ENCODE results near the gene COMMD7. TPM values are rescaled to one million over a fixed set of nuclear protein-coding genes. Genes with fewer than 3 reads are reported as not detected.
A peak's percentile ranks its signal among the peaks of the same experiment; 100 is the strongest.
"Not testable (repeated sequence)": the region's sequence is repeated elsewhere in the genome, so short reads cannot be mapped to it uniquely, and the experiment has no call there.

The COMMD7 gene
- total and polyA plus RNA-seq, 5 donors from 2014 or later: 52.3 to 157 (median 127) TPM

GRCh38 chr20:32709029-32709631 is 34.1 kb downstream of the COMMD7 start:
- not testable (repeated sequence) for H3K27me3 ChIP-seq (ENCODE audit: control insufficient read depth, insufficient read depth, low read length); ATAC-seq (ENCODE audit: low read depth in 2 of 2); H3K27ac ChIP-seq (ENCODE audit: insufficient read depth, low read length, poor library complexity, severe bottlenecking); DNase-seq; H3K9me3 Mint-ChIP-seq; H3K9me3 ChIP-seq (ENCODE audit: control insufficient read depth in 2 of 2, low read length in 2 of 2); H3K27me3 Mint-ChIP-seq; H3K4me1 ChIP-seq (ENCODE audit: control insufficient read depth, insufficient read depth, low read length, poor library complexity, severe bottlenecking); H3K4me3 ChIP-seq (ENCODE audit: low read depth, low read length)
- Mint-ChIP-seq H3K36me3 (peaks cover 32% of the 10 kb centered on the region), H3K4me1 (peaks cover 0 to 13% (median 4%) of the 10 kb centered on the region in 4 donors), H3K4me3 (peak overlapping the region in 1 of 4 donors; percentile 62), H3K27ac (peak overlapping the region in 1 of 3 donors; percentile 78)
- peaks cover 26% of the 10 kb centered on the region for H3K36me3 ChIP-seq (ENCODE audit: control insufficient read depth, insufficient read depth, low read length)

GRCh38 chr20:32707691-32708581 is 35.3 kb downstream of the COMMD7 start:
- ATAC-seq (ENCODE audit: low read depth in 2 of 2): no peak
- H3K36me3 ChIP-seq (ENCODE audit: control insufficient read depth, insufficient read depth, low read length): peaks cover 31% of the 10 kb centered on the region
- H3K27me3 ChIP-seq (ENCODE audit: control insufficient read depth, insufficient read depth, low read length): no peaks in the 10 kb centered on the region
- H3K4me1 ChIP-seq (ENCODE audit: control insufficient read depth, insufficient read depth, low read length, poor library complexity, severe bottlenecking): no peaks in the 10 kb centered on the region
- no peaks in the 10 kb centered on the region for H3K9me3 ChIP-seq (ENCODE audit: control insufficient read depth in 2 of 2, low read length in 2 of 2)
- no peak overlapping the region for H3K4me3 ChIP-seq (ENCODE audit: low read depth, low read length)
- no peaks in the 10 kb centered on the region for H3K9me3 Mint-ChIP-seq
- peak overlapping the region; percentile 63 to 81 (median 67) for H3K27ac Mint-ChIP-seq
- no peaks in the 10 kb centered on the region for H3K27me3 Mint-ChIP-seq
- peaks cover 0 to 10% (median 2%) of the 10 kb centered on the region in 4 donors for H3K4me1 Mint-ChIP-seq
- H3K27ac ChIP-seq (ENCODE audit: insufficient read depth, low read length, poor library complexity, severe bottlenecking): no peak overlapping the region
- H3K36me3 Mint-ChIP-seq: peaks cover 34% of the 10 kb centered on the region
- H3K4me3 Mint-ChIP-seq: no peak overlapping the region
- DNase-seq: no peak

GRCh38 chr20:32706486-32706885 is 36.8 kb downstream of the COMMD7 start:
- H3K36me3 Mint-ChIP-seq: peaks cover 41% of the 10 kb centered on the region
- no peak overlapping the region for H3K4me3 Mint-ChIP-seq
- ATAC-seq (ENCODE audit: low read depth in 2 of 2) (no peak), DNase-seq (no peak)
- Histone ChIP-seq H3K4me1 (ENCODE audit: control insufficient read depth, insufficient read depth, low read length, poor library complexity, severe bottlenecking) (no peaks in the 10 kb centered on the region), H3K9me3 (ENCODE audit: control insufficient read depth in 2 of 2, low read length in 2 of 2) (no peaks in the 10 kb centered on the region), H3K4me3 (ENCODE audit: low read depth, low read length) (no peak overlapping the region), H3K27me3 (ENCODE audit: control insufficient read depth, insufficient read depth, low read length) (no peaks in the 10 kb centered on the region), H3K36me3 (ENCODE audit: control insufficient read depth, insufficient read depth, low read length) (peaks cover 40% of the 10 kb centered on the region), H3K27ac (ENCODE audit: insufficient read depth, low read length, poor library complexity, severe bottlenecking) (no peak overlapping the region)
- H3K4me1 Mint-ChIP-seq: peaks cover 0 to 10% (median 2%) of the 10 kb centered on the region in 4 donors
- H3K9me3 Mint-ChIP-seq: no peaks in the 10 kb centered on the region
- H3K27me3 Mint-ChIP-seq: no peaks in the 10 kb centered on the region
- H3K27ac Mint-ChIP-seq: no peak overlapping the region

- Histone ChIP-seq H3K4me3 (ENCODE audit: low read depth, low read length) (no peak overlapping the region), H3K4me1 (ENCODE audit: control insufficient read depth, insufficient read depth, low read length, poor library complexity, severe bottlenecking) (no peaks in the 10 kb centered on the region), H3K36me3 (ENCODE audit: control insufficient read depth, insufficient read depth, low read length) (peaks cover 50% of the 10 kb centered on the region), H3K27me3 (ENCODE audit: control insufficient read depth, insufficient read depth, low read length) (no peaks in the 10 kb centered on the region), H3K27ac (ENCODE audit: insufficient read depth, low read length, poor library complexity, severe bottlenecking) (no peak overlapping the region), H3K9me3 (ENCODE audit: control insufficient read depth in 2 of 2, low read length in 2 of 2) (no peaks in the 10 kb centered on the region)
- H3K4me1 Mint-ChIP-seq: peaks cover 0 to 2% (median 0%) of the 10 kb centered on the region in 4 donors
- H3K27me3 Mint-ChIP-seq: no peaks in the 10 kb centered on the region
- peaks cover 52% of the 10 kb centered on the region for H3K36me3 Mint-ChIP-seq
- no peak overlapping the region for H3K27ac Mint-ChIP-seq
- H3K9me3 Mint-ChIP-seq: no peaks in the 10 kb centered on the region
- DNase-seq (no peak), ATAC-seq (ENCODE audit: low read depth in 2 of 2) (no peak)
- no peak overlapping the region for H3K4me3 Mint-ChIP-seq
Measured at GRCh38 chr20:32702706-32703425, 40.4 kb downstream of the COMMD7 start.

- H3K27me3 Mint-ChIP-seq: no peaks in the 10 kb centered on the region
- no peak for DNase-seq
- H3K36me3 Mint-ChIP-seq: peaks cover 27% of the 10 kb centered on the region
- ATAC-seq (ENCODE audit: low read depth in 2 of 2): no peak
- Histone ChIP-seq H3K27ac (ENCODE audit: insufficient read depth, low read length, poor library complexity, severe bottlenecking) (no peak overlapping the region), H3K4me3 (ENCODE audit: low read depth, low read length) (no peak overlapping the region), H3K9me3 (ENCODE audit: control insufficient read depth in 2 of 2, low read length in 2 of 2) (no peaks in the 10 kb centered on the region), H3K36me3 (ENCODE audit: control insufficient read depth, insufficient read depth, low read length) (peaks cover 21% of the 10 kb centered on the region), H3K4me1 (ENCODE audit: control insufficient read depth, insufficient read depth, low read length, poor library complexity, severe bottlenecking) (no peaks in the 10 kb centered on the region), H3K27me3 (ENCODE audit: control insufficient read depth, insufficient read depth, low read length) (no peaks in the 10 kb centered on the region)
- H3K4me1 Mint-ChIP-seq: no peaks in the 10 kb centered on the region
- no peak overlapping the region for H3K4me3 Mint-ChIP-seq
- H3K27ac Mint-ChIP-seq: peak overlapping the region in 1 of 3 donors; percentile 53
- no peaks in the 10 kb centered on the region for H3K9me3 Mint-ChIP-seq
Measured at GRCh38 chr20:32697608-32698007, 45.7 kb downstream of the COMMD7 start.

GRCh38 chr20:32695089-32695488 is 48.2 kb downstream of the COMMD7 start:
- H3K4me1 Mint-ChIP-seq: no peaks in the 10 kb centered on the region
- DNase-seq (no peak), ATAC-seq (ENCODE audit: low read depth in 2 of 2) (no peak)
- H3K9me3 Mint-ChIP-seq: no peaks in the 10 kb centered on the region
- no peaks in the 10 kb centered on the region for H3K9me3 ChIP-seq (ENCODE audit: control insufficient read depth in 2 of 2, low read length in 2 of 2)
- no peak overlapping the region for H3K4me3 ChIP-seq (ENCODE audit: low read depth, low read length)
- peak overlapping the region in 1 of 3 donors; percentile 43 for H3K27ac Mint-ChIP-seq
- no peaks in the 10 kb centered on the region for H3K27me3 Mint-ChIP-seq
- no peaks in the 10 kb centered on the region for H3K4me1 ChIP-seq (ENCODE audit: control insufficient read depth, insufficient read depth, low read length, poor library complexity, severe bottlenecking)
- H3K27me3 ChIP-seq (ENCODE audit: control insufficient read depth, insufficient read depth, low read length): no peaks in the 10 kb centered on the region
- H3K27ac ChIP-seq (ENCODE audit: insufficient read depth, low read length, poor library complexity, severe bottlenecking): no peak overlapping the region
- no peak overlapping the region for H3K4me3 Mint-ChIP-seq
- peaks cover 15% of the 10 kb centered on the region for H3K36me3 Mint-ChIP-seq
- peaks cover 9% of the 10 kb centered on the region for H3K36me3 ChIP-seq (ENCODE audit: control insufficient read depth, insufficient read depth, low read length)

GRCh38 chr20:32688966-32689365 is 54.3 kb downstream of the COMMD7 start:
- H3K27ac ChIP-seq (ENCODE audit: insufficient read depth, low read length, poor library complexity, severe bottlenecking); H3K27me3 ChIP-seq (ENCODE audit: control insufficient read depth, insufficient read depth, low read length); H3K4me3 ChIP-seq (ENCODE audit: low read depth, low read length); H3K9me3 Mint-ChIP-seq; ATAC-seq (ENCODE audit: low read depth in 2 of 2); H3K9me3 ChIP-seq (ENCODE audit: control insufficient read depth in 2 of 2, low read length in 2 of 2); H3K4me1 ChIP-seq (ENCODE audit: control insufficient read depth, insufficient read depth, low read length, poor library complexity, severe bottlenecking); H3K27ac Mint-ChIP-seq; H3K4me1 Mint-ChIP-seq; H3K27me3 Mint-ChIP-seq; H3K36me3 Mint-ChIP-seq; DNase-seq; H3K4me3 Mint-ChIP-seq; H3K36me3 ChIP-seq (ENCODE audit: control insufficient read depth, insufficient read depth, low read length): not testable (repeated sequence)

Measured in CD4-positive, CD25-positive, alpha-beta regulatory T cell (primary cell).